Activated CD4-positive, alpha-beta T cell treated with anti-CD3 and anti-CD28 coated beads, Interleukin-2, amount 50 U/mL, for 1 hour (primary cell): ENCODE results near the gene GABRQ.

Source experiments
- DNase-seq: peaks from one replicate; pipeline ENCODE4 v3.0.0-alpha.2; 2020

Gene GABRQ

GRCh38 chrX:152637649-152638442 lies at the start of gene GABRQ:
GABRQ (plus strand) TSS chrX:152637895; CDS start chrX:152638203, 308 bp downstream.
- DNase-seq: no peak

- DNase-seq: no peak
These were observed 49.5 kb upstream of the GABRQ start for GRCh38 chrX:152588206-152588605.

- no peak for DNase-seq
These were observed 36.7 kb upstream of the GABRQ start for GRCh38 chrX:152600853-152601633.

GRCh38 chrX:152601848-152602616 lies 35.7 kb upstream of the GABRQ start:
- DNase-seq: no peak

- DNase-seq: no peak
These were observed 22.9 kb upstream of the GABRQ start for GRCh38 chrX:152614791-152615190.

GRCh38 chrX:152619897-152620296 lies 17.8 kb upstream of the GABRQ start:
- no peak for DNase-seq

- DNase-seq: peak; percentile 24
These were observed 5.1 kb upstream of the GABRQ start for GRCh38 chrX:152632445-152633097.

- no peak for DNase-seq
These were observed 1.8 kb upstream of the GABRQ start for GRCh38 chrX:152635941-152636340.

- DNase-seq: no peak
These were observed 779 bp downstream of the GABRQ start for GRCh38 chrX:152638443-152638904.

- DNase-seq: no peak
These were observed 1.7 kb downstream of the GABRQ start for GRCh38 chrX:152639426-152639825.

- DNase-seq: no peak
These were observed 2.5 kb downstream of the GABRQ start for GRCh38 chrX:152640034-152640818.

- no peak for DNase-seq
These were observed 3.7 kb downstream of the GABRQ start for GRCh38 chrX:152641256-152641875.

GRCh38 chrX:152641996-152642395 lies 4.3 kb downstream of the GABRQ start:
- DNase-seq: no peak

- no peak for DNase-seq
These were observed 5.4 kb downstream of the GABRQ start for GRCh38 chrX:152642931-152643564.

- no peak for DNase-seq
These were observed 9.3 kb downstream of the GABRQ start for GRCh38 chrX:152646961-152647360.

GRCh38 chrX:152647978-152648377 lies 10.3 kb downstream of the GABRQ start:
- no peak for DNase-seq

- no peak for DNase-seq
These were observed 14.4 kb downstream of the GABRQ start for GRCh38 chrX:152652060-152652459.

GRCh38 chrX:152652467-152652866 lies 14.8 kb downstream of the GABRQ start:
- no peak for DNase-seq

GRCh38 chrX:152656087-152656486 lies 18.4 kb downstream of the GABRQ start:
- DNase-seq: no peak

GRCh38 chrX:152656890-152657289 lies 19.2 kb downstream of the GABRQ start:
- DNase-seq: no peak

GRCh38 chrX:152658302-152658701 lies 20.6 kb downstream of the GABRQ start:
- DNase-seq: no peak
